HS-5 (cell line): ENCODE results near the gene LRTM2.

Experiments used
- DNase-seq: peaks from one replicate; pipeline ENCODE4 v3.0.0-alpha.2; 2012; ENCODE audit warnings: low read depth

LRTM2 gene

GRCh38 chr12:1864456-1864855 is 44.1 kb downstream of the LRTM2 start:
- DNase-seq: no peak

- no peak for DNase-seq
Observed at GRCh38 chr12:1864867-1865266, 44.5 kb downstream of the LRTM2 start.

GRCh38 chr12:1865284-1865866 is 45.0 kb downstream of the LRTM2 start:
- no peak for DNase-seq

- no peak for DNase-seq
Observed at GRCh38 chr12:1869145-1869544, 48.8 kb downstream of the LRTM2 start.

GRCh38 chr12:1870086-1870485 is 49.7 kb downstream of the LRTM2 start:
- no peak for DNase-seq

GRCh38 chr12:1870998-1871917 is 50.9 kb downstream of the LRTM2 start:
- DNase-seq: no peak

GRCh38 chr12:1872001-1872400 is 51.6 kb downstream of the LRTM2 start:
- DNase-seq: no peak

- no peak for DNase-seq
Observed at GRCh38 chr12:1872448-1872847, 52.1 kb downstream of the LRTM2 start.

GRCh38 chr12:1873531-1874510 is 53.5 kb downstream of the LRTM2 start:
- DNase-seq: no peak

GRCh38 chr12:1875608-1876007 is 55.2 kb downstream of the LRTM2 start:
- no peak for DNase-seq

GRCh38 chr12:1876086-1876485 is 55.7 kb downstream of the LRTM2 start:
- DNase-seq: no peak

- DNase-seq: no peak
Observed at GRCh38 chr12:1877169-1877878, 57.0 kb downstream of the LRTM2 start.

- no peak for DNase-seq
Observed at GRCh38 chr12:1878214-1878613, 57.8 kb downstream of the LRTM2 start.

- no peak for DNase-seq
Observed at GRCh38 chr12:1878695-1879094, 58.3 kb downstream of the LRTM2 start.

GRCh38 chr12:1879633-1880032 is 59.3 kb downstream of the LRTM2 start:
- no peak for DNase-seq

- DNase-seq: no peak
Observed at GRCh38 chr12:1880153-1880845, 59.9 kb downstream of the LRTM2 start.

GRCh38 chr12:1880876-1881275 is 60.5 kb downstream of the LRTM2 start:
- no peak for DNase-seq

GRCh38 chr12:1881301-1881700 is 60.9 kb downstream of the LRTM2 start:
- no peak for DNase-seq

- DNase-seq: no peak
Observed at GRCh38 chr12:1881936-1882335, 61.6 kb downstream of the LRTM2 start.

GRCh38 chr12:1882405-1882804 is 62.0 kb downstream of the LRTM2 start:
- DNase-seq: no peak

- no peak for DNase-seq
Observed at GRCh38 chr12:1882850-1883470, 62.6 kb downstream of the LRTM2 start.
